Esophagus muscularis mucosa (tissue), 4 donors: ENCODE results near the gene COL27A1. TPM values are rescaled to one million over a fixed set of nuclear protein-coding genes. Genes with fewer than 3 reads are reported as not detected.
A peak's percentile ranks its signal among the peaks of the same experiment; 100 is the strongest.

Experiments
- DNase-seq: peaks from one replicate; pipeline ENCODE4 v3.0.0-alpha.2; 2017; ENCODE audit errors: extremely low spot score
- H3K27ac ChIP-seq, 4 donors: fragments of 200-600 bp; sonication (generic); replicated peaks in 1 of 4; 1 replicate in 3 of 4; 2 replicates in 1 of 4; pipeline ENCODE4 v1.5.1; 2016 to 2019; ENCODE audit warnings: mild to moderate bottlenecking in 1 of 4
- H3K27me3 ChIP-seq, 4 donors: fragments of 200-600 bp; sonication (generic); one replicate each; pipeline versions ENCODE4 v1.5.1 to v1.6.0; 2016 to 2019
- H3K36me3 ChIP-seq, 4 donors: fragments of 200-600 bp; sonication (generic); one replicate each; pipeline ENCODE4 v1.5.1; 2016 to 2019
- H3K4me1 ChIP-seq, 4 donors: fragments of 200-600 bp; sonication (generic); one replicate each; pipeline ENCODE4 v1.5.1; 2016 to 2019
- H3K4me3 ChIP-seq, 4 donors: fragments of 200-600 bp; sonication (generic); 1 replicate in 2 of 4; 2 replicates in 2 of 4; pipeline ENCODE4 v1.5.1; 2016 to 2019; ENCODE audit warnings: mild to moderate bottlenecking in 4 of 4, moderate library complexity in 1 of 4
- H3K9me3 ChIP-seq, 4 donors: fragments of 200-600 bp; sonication (generic); 1 replicate in 3 of 4; 2 replicates in 1 of 4; pipeline ENCODE4 v1.5.1; 2016 to 2019
- CTCF ChIP-seq, 3 experiments: fragments of 200-600 bp in 2 of 3; fragments of 450-650 bp in 1 of 3; sonication (generic) in 2 of 3; IDR thresholded peaks; one replicate each; pipeline ENCODE4 v1.5.1; 2017 to 2019; ENCODE audit warnings: antibody characterized with exemption in 3 of 3, mild to moderate bottlenecking in 2 of 3, moderate library complexity in 1 of 3
- EP300 ChIP-seq: sonication (generic); formaldehyde crosslinking; IDR thresholded peaks from one replicate; pipeline ENCODE4 v1.6.1; 2017; ENCODE audit warnings: antibody characterized with exemption
- POLR2A ChIP-seq: fragments of 450-650 bp; IDR thresholded peaks from one replicate; pipeline ENCODE4 v1.6.1; 2017; ENCODE audit warnings: antibody characterized with exemption, moderate library complexity, mild to moderate bottlenecking, low read depth
- POLR2AphosphoS5 ChIP-seq, 2 donors: sonication (generic); formaldehyde crosslinking; IDR thresholded peaks; one replicate each; pipeline ENCODE4 v1.6.1; 2017; ENCODE audit warnings: antibody characterized with exemption in 2 of 2
- WGBS: methylation state at CpG from one replicate; pipeline ENCODE4 v1.1.5; 2018; 5-methylcytosine and 5-hydroxymethylcytosine counted together
- intact Hi-C: fragments of 100-400 bp; cut with DNase I; formaldehyde crosslinking; loops from one replicate; pipeline ENCODE4 v1.15.1; 2023
- total RNA-seq, 4 donors: library from RNA; depleted of rRNA; stranded (reverse); fragments of >200 nt; gene quantifications; one replicate each; pipeline versions ENCODE4 v1.1.0 to v1.2.1, GENCODE V29; 2016

Gene COL27A1
- total RNA-seq, 4 donors from 2014 or later = 1.8 to 3.3 (median 2.7) TPM

GRCh38 chr9:114153761-114154599 lies 1.4 kb upstream of the COL27A1 start:
- Histone ChIP-seq H3K4me1 (peaks cover 18 to 40% (median 38%) of the 10 kb centered on the region in 4 donors), H3K27me3 (peaks cover 9 to 66% (median 30%) of the 10 kb centered on the region in 4 donors), H3K9me3 (no peaks in the 10 kb centered on the region), H3K36me3 (no peaks in the 10 kb centered on the region), H3K27ac (no peak overlapping the region), H3K4me3 (peak overlapping the region; percentile 59 to 74 (median 62))
- intact Hi-C loops = loop anchor here (5.0 kb wide), 1 partner anchor 42 kb away; no protein-coding TSS in a partner anchor
- TF ChIP-seq POLR2A = no peak
- TF ChIP-seq POLR2AphosphoS5 (IDR thresholded peaks at IDR 0.05) = no peak
- TF ChIP-seq EP300 = no peak
- no peak for TF ChIP-seq CTCF (IDR thresholded peaks at IDR 0.05)
- WGBS = under 1% methylated on average over 18 of the region's 80 CpGs
- no peak for DNase-seq

GRCh38 chr9:114154600-114155102 lies 686 bp upstream of the COL27A1 start:
- 5% methylated on average over 23 of the region's 23 CpGs for WGBS
- Histone ChIP-seq H3K4me3 (peak overlapping the region; percentile 59 to 74 (median 62)), H3K36me3 (no peaks in the 10 kb centered on the region), H3K27ac (no peak overlapping the region), H3K4me1 (peaks cover 18 to 40% (median 38%) of the 10 kb centered on the region in 4 donors), H3K27me3 (peaks cover 9 to 59% (median 30%) of the 10 kb centered on the region in 4 donors), H3K9me3 (no peaks in the 10 kb centered on the region)
- intact Hi-C loops = loop anchor here (1.0 to 5.0 kb wide), 3 partner anchors 42 to 137 kb away; no protein-coding TSS in a partner anchor
- no peak for TF ChIP-seq POLR2A
- no peak for DNase-seq

- TF ChIP-seq POLR2A (no peak), CTCF (IDR thresholded peaks at IDR 0.05) (no peak), EP300 (no peak), POLR2AphosphoS5 (IDR thresholded peaks at IDR 0.05) (no peak)
- Histone ChIP-seq H3K27me3 (peaks cover 9 to 55% (median 30%) of the 10 kb centered on the region in 4 donors), H3K36me3 (no peaks in the 10 kb centered on the region), H3K4me1 (peaks cover 18 to 40% (median 38%) of the 10 kb centered on the region in 4 donors), H3K27ac (peak overlapping the region; percentile 66 to 74 (median 68)), H3K9me3 (no peaks in the 10 kb centered on the region), H3K4me3 (peak overlapping the region; percentile 59 to 74 (median 62))
- DNase-seq = no peak
- WGBS = 3% methylated on average over 14 of the region's 57 CpGs
- intact Hi-C loops = loop anchor here (1.0 kb wide), 2 partner anchors 115 to 135 kb away; no protein-coding TSS in a partner anchor
Measured at GRCh38 chr9:114155995-114156656, 789 bp downstream of the COL27A1 start.

- Histone ChIP-seq H3K27me3 (peaks cover 9 to 52% (median 27%) of the 10 kb centered on the region in 4 donors), H3K36me3 (no peaks in the 10 kb centered on the region), H3K4me3 (peak overlapping the region; percentile 59 to 74 (median 62)), H3K27ac (peak overlapping the region; percentile 66 to 74 (median 68)), H3K9me3 (no peaks in the 10 kb centered on the region), H3K4me1 (peaks cover 18 to 40% (median 38%) of the 10 kb centered on the region in 4 donors)
- no peak for DNase-seq
- intact Hi-C loops = no loop called here
- WGBS = 68% methylated on average over 27 of the region's 31 CpGs
- TF ChIP-seq EP300 (no peak), CTCF (IDR thresholded peaks at IDR 0.05) (no peak), POLR2A (no peak), POLR2AphosphoS5 (IDR thresholded peaks at IDR 0.05) (no peak)
Measured at GRCh38 chr9:114156657-114157421, 1.5 kb downstream of the COL27A1 start.
